GM12892 (cell line): ENCODE measurements around the gene MCCD1.

Experiments used
- DNase-seq: peaks from one replicate; pipeline ENCODE4 v3.0.0; 2011; ENCODE audit not compliant: insufficient read length
- FAIRE-seq: peaks from 2 replicates; lab custom pipeline; 2011; peaks lifted over from hg19 to GRCh38; lab: Jason Lieb, UNC
- POLR2A ChIP-seq: IDR thresholded peaks from 2 replicates; pipeline ENCODE4 v1.6.1; 2011; ENCODE audit warnings: low read depth, low read length, control low read depth
- POLR2AphosphoS5 ChIP-seq: IDR thresholded peaks from 2 replicates; pipeline ENCODE4 v1.6.1; 2011; ENCODE audit warnings: low read depth, low read length, control low read depth
- TAF1 ChIP-seq: IDR thresholded peaks from 2 replicates; pipeline ENCODE4 v1.6.1; 2011; ENCODE audit warnings: low read depth, mild to moderate bottlenecking, control low read depth, low read length, borderline replicate concordance

Gene MCCD1

GRCh38 chr6:31576897-31577578 is 48.3 kb downstream of the MCCD1 start:
- no peak for TF ChIP-seq TAF1
- peak; percentile 80 for TF ChIP-seq POLR2AphosphoS5
- peak; percentile 68 for TF ChIP-seq POLR2A
- no peak for DNase-seq
- peak; percentile 89 for FAIRE-seq

DNA sequence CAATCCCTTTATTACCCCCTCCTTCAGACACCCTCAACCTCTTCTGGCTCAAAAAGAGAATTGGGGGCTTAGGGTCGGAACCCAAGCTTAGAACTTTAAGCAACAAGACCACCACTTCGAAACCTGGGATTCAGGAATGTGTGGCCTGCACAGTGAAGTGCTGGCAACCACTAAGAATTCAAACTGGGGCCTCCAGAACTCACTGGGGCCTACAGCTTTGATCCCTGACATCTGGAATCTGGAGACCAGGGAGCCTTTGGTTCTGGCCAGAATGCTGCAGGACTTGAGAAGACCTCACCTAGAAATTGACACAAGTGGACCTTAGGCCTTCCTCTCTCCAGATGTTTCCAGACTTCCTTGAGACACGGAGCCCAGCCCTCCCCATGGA is 48.8 kb downstream of the MCCD1 start:
- DNase-seq (no peak), FAIRE-seq (no peak)
- TF ChIP-seq POLR2A: no peak
- TF ChIP-seq TAF1: no peak
- no peak; the same call in 1 of the 2 replicates for TF ChIP-seq POLR2AphosphoS5

DNA sequence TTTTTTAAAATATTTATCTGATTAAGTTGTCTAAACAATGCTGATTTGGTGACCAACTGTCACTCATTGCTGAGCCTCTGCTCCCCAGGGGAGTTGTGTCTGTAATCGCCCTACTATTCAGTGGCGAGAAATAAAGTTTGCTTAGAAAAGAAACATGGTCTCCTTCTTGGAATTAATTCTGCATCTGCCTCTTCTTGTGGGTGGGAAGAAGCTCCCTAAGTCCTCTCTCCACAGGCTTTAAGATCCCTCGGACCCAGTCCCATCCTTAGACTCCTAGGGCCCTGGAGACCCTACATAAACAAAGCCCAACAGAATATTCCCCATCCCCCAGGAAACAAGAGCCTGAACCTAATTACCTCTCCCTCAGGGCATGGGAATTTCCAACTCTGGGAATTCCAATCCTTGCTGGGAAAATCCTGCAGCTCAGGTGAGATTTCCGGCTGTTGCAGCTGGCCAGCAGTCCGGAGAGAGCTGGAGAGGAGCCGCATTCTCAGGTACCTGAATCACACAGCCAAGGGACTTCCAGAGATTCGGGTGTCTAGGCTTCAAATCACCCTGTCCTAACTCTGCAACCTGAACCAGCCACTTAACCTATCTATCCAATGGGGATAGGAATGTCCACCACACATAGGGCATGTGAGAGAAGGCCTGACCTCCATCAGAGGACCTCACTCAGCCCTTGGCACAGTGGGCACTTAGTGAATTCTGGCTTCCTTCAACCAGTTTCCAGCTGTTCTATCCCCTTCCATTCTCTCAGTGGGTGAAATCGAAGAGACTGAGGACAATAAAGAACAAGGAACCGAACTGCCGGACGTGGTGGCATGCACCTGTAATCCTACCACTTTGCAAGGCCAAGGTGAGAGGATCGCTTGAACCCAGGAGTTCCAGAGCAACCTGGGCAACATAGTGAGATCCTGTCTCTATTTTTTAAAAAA is 49.7 kb downstream of the MCCD1 start:
- peak; percentile 9 for FAIRE-seq
- no peak for TF ChIP-seq TAF1
- peak; percentile 81 for TF ChIP-seq POLR2A
- TF ChIP-seq POLR2AphosphoS5: peak; percentile 81
- no peak for DNase-seq

GRCh38 chr6:31579119-31579505 is 50.4 kb downstream of the MCCD1 start:
- no peak for DNase-seq
- no peak for TF ChIP-seq POLR2A
- TF ChIP-seq POLR2AphosphoS5: no peak
- TF ChIP-seq TAF1: no peak
- no peak for FAIRE-seq
